ENCODE measurements around the gene MAP3K12.
"Not testable (repeated sequence)": the region's sequence is repeated elsewhere in the genome, so short reads cannot be mapped to it uniquely, and the experiment has no call there.

The MAP3K12 gene

DNA sequence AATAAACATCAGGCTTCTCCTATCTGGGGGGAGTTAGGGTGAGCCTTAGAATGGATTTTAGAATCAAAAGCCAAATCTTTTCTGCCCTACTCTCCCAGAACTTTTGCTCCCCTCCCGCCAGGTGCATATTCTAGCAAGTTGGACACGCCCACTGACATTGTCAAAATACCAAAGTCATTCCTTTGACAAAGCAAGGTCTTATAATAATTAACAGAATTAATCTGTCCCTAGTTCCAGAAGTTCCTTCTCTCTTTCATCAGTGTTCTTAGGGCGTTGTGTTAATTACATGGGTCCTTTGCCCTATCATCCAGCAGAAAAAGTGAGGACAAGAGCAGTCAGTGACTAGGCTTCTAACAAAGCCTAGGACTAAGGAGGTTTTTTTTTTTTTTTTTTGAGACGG is 55.3 kb downstream of the MAP3K12 start:
- H3K4me3 ChIP-seq (ENCODE audit: low read depth, low read length), result no peak overlapping the region
- TF ChIP-seq, protein P1, sequence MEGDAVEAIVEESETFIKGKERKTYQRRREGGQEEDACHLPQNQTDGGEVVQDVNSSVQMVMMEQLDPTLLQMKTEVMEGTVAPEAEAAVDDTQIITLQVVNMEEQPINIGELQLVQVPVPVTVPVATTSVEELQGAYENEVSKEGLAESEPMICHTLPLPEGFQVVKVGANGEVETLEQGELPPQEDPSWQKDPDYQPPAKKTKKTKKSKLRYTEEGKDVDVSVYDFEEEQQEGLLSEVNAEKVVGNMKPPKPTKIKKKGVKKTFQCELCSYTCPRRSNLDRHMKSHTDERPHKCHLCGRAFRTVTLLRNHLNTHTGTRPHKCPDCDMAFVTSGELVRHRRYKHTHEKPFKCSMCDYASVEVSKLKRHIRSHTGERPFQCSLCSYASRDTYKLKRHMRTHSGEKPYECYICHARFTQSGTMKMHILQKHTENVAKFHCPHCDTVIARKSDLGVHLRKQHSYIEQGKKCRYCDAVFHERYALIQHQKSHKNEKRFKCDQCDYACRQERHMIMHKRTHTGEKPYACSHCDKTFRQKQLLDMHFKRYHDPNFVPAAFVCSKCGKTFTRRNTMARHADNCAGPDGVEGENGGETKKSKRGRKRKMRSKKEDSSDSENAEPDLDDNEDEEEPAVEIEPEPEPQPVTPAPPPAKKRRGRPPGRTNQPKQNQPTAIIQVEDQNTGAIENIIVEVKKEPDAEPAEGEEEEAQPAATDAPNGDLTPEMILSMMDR (IDR thresholded peaks at IDR 0.05; ENCODE audit: low read depth, low read length, missing control alignments), result no peak
- DNase-seq (ENCODE audit: low read depth), result no peak
- in situ Hi-C loops (cut with HindIII; ENCODE audit: low sequenced_read_pairs), result no loop called here

DNA sequence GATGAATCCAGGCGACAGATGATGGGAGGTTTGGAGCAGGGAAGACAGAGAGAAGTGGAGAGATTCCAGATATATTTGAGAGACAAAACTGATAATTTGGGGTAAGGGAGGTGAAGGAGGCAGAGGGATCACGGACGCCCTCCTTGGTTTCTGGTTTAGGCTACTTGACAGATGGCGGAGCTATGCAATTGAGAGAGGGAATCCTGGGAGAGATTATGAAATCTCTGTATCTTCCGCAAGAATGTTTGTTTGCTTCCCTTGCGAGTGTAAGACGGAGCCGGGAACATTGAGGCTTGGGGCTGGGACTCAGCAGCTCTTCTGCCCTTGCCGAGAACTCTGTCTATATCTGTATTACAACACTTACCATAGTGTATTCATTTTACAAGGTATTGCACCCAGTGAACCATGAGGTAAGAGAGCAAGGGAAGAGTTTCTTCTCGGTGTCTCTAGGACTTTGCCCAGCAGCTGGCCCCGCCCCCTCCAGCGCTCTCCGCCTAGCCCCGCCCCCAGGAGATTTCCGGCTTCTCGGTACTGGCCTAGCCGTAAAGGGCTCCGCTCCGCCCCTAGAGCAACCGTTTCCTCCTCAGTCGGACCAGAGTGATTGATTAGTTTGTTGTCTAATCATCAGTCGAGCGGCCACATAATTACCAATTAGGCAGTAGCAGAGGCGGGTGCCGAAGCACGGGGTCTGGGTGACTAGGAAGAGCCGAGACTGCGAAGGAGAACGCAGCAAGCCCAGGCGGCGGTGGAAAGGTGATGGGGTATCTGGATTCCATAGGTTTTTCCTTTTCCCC is 58.0 kb downstream of the MAP3K12 start, which contains the start of gene PRR13:
Gene PRR13, plus strand, starts transcription at position 695 of the 794 bp plus-strand sequence. CDS start 981 bp downstream, outside the sequence.
- peak within 1 kb of the TSS; percentile 61 for H3K4me3 ChIP-seq (ENCODE audit: low read depth, low read length)
- TF ChIP-seq, protein P1 (IDR thresholded peaks at IDR 0.05; ENCODE audit: low read depth, low read length, missing control alignments), result no peak
- peak; percentile 98 for DNase-seq (ENCODE audit: low read depth)
- in situ Hi-C loops (cut with HindIII; ENCODE audit: low sequenced_read_pairs), result no loop called here

DNA sequence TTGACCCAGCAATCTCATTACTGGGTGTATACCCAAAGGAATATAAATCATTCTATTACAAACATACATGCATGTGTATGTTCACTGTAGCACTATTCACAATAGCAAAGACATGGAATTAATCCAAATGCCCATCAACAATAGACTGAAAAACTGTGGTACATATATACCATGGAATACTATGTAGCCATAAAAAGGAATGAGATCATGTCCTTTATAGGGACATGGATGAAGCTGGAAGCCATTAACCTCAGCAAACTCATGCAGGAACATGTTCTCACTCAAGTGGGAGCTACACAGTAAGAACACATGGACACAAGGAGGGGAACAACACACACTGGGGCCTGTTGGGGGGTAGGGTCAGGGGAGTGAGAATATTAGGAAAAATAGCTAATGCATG is 59.7 kb downstream of the MAP3K12 start:
- in situ Hi-C loops (cut with HindIII; ENCODE audit: low sequenced_read_pairs); DNase-seq (ENCODE audit: low read depth): not testable (repeated sequence)

DNA sequence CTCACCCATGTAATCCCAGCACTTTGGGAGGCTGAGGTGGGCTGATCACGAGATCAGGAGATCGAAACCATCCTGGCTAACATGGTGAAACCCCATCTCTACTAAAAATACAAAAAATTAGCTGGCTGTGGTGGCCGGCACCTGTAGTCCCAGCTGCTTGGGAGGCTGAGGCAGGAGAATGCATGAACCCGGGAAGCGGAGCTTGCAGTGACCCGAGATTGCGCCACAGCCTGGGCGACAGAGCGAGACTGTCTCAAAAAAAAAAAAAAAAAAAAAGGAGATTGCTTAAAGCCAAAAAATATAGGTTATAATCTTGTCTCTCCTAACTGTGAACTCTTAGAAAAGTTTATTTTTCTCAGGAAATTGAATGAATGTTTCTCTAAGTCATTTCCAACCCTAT is 63.9 kb downstream of the MAP3K12 start:
- in situ Hi-C loops (cut with HindIII; ENCODE audit: low sequenced_read_pairs); H3K4me3 ChIP-seq (ENCODE audit: low read depth, low read length); DNase-seq (ENCODE audit: low read depth): not testable (repeated sequence)

More for the DNA sequence above, 59.7 kb downstream of the MAP3K12 start:
- H3K4me3 ChIP-seq (ENCODE audit: low read depth, low read length), result not testable (repeated sequence)

DNA sequence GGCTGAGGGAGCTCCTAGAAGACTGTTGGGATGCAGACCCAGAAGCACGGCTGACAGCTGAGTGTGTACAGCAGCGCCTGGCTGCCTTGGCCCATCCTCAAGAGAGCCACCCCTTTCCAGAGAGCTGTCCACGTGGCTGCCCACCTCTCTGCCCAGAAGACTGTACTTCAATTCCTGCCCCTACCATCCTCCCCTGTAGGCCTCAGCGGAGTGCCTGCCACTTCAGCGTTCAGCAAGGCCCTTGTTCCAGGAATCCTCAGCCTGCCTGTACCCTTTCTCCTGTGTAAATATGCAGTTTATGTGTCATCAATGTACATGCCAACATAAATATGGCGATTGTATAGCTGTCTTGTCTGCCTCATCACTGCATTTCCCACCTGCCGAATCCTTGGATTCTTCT is 68.1 kb downstream of the MAP3K12 start:
- DNase-seq (ENCODE audit: low read depth), result no peak
- TF ChIP-seq, protein P1 (IDR thresholded peaks at IDR 0.05; ENCODE audit: low read depth, low read length, missing control alignments), result no peak
- in situ Hi-C loops (cut with HindIII; ENCODE audit: low sequenced_read_pairs), result no loop called here
- H3K4me3 ChIP-seq (ENCODE audit: low read depth, low read length), result no peak overlapping the region

DNA sequence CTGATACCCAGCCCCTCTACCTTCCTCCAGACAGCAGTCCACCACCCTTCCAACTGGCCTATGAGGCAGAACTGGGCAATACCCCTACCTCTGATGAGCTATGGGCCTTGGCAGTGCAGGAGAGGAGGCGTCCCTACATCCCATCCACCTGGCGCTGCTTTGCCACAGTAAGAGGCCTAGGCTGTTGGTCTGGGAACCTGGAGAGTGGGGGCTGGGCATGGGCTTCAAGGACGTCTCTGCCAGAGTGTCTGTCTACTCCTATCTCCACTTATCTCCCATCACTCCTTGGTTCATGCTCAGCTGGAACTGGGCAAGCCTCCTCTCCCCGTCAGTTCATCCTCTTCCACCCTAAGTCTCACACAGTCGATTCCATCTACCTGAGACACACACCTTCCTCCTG is 69.1 kb downstream of the MAP3K12 start:
- TF ChIP-seq, protein P1 (IDR thresholded peaks at IDR 0.05; ENCODE audit: low read depth, low read length, missing control alignments), result no peak
- no peak for DNase-seq (ENCODE audit: low read depth)
- H3K4me3 ChIP-seq (ENCODE audit: low read depth, low read length), result no peak overlapping the region
- in situ Hi-C loops (cut with HindIII; ENCODE audit: low sequenced_read_pairs), result no loop called here
